HepG2 (cell line): ENCODE results near the gene KLHL30. TPM values are rescaled to one million over a fixed set of nuclear protein-coding genes. Genes with fewer than 3 reads are reported as not detected.
A peak's percentile ranks its signal among the peaks of the same experiment; 100 is the strongest.

Experiments used
- ARNT ChIP-seq: fragments of 450-650 bp; IDR thresholded peaks from 2 replicates; pipeline ENCODE4 v1.6.1; 2017
- ARNT2 ChIP-seq: sonication (generic); formaldehyde crosslinking; IDR thresholded peaks from 2 replicates; pipeline ENCODE4 v1.8.0; 2022; ENCODE audit warnings: mild to moderate bottlenecking, low read depth, missing genetic modification reagents, moderate library complexity
- CHCHD3 ChIP-seq: sonication (generic); formaldehyde crosslinking; IDR thresholded peaks from 2 replicates; pipeline ENCODE4 v1.8.0; 2022; ENCODE audit warnings: mild to moderate bottlenecking, missing genetic modification reagents, moderate library complexity
- FOXC1 ChIP-seq: sonication (generic); formaldehyde crosslinking; IDR thresholded peaks from 2 replicates; pipeline ENCODE4 v1.8.0; 2022; ENCODE audit warnings: mild to moderate bottlenecking, missing genetic modification reagents, borderline replicate concordance
- HNF4G ChIP-seq, 2 experiments: sonication (generic) in 1 of 2; formaldehyde crosslinking in 1 of 2; IDR thresholded peaks; 2 replicates each; pipeline versions ENCODE4 v1.4.0 to v1.6.1; 2011 to 2020; ENCODE audit warnings: borderline replicate concordance in 2 of 2, low read depth in 2 of 2, mild to moderate bottlenecking in 2 of 2, low read length in 1 of 2, missing genetic modification reagents in 1 of 2, moderate library complexity in 1 of 2
- HNRNPUL1 ChIP-seq: fragments of 200-400 bp; formaldehyde crosslinking; IDR thresholded peaks from 2 replicates; pipeline ENCODE4 v1.6.1; 2017; ENCODE audit warnings: low read depth, mild to moderate bottlenecking, low read length, moderate library complexity
- KLF6 ChIP-seq: IDR thresholded peaks from 2 replicates; pipeline ENCODE4 v1.8.0; 2016; ENCODE audit warnings: missing biosample characterization, missing genetic modification reagents
- MAZ ChIP-seq, 2 experiments: sonication (generic) in 1 of 2; formaldehyde crosslinking in 1 of 2; IDR thresholded peaks; 2 replicates each; pipeline versions ENCODE4 v1.5.0 to v1.6.1; 2012 to 2020; ENCODE audit warnings: low read depth in 2 of 2, mild to moderate bottlenecking in 2 of 2, borderline replicate concordance in 1 of 2, improper control_type of control experiment in 1 of 2, low read length in 1 of 2, missing genetic modification reagents in 1 of 2, moderate library complexity in 1 of 2
- NFATC3 ChIP-seq: sonication (generic); formaldehyde crosslinking; IDR thresholded peaks from 2 replicates; pipeline ENCODE4 v1.5.1; 2020; ENCODE audit warnings: mild to moderate bottlenecking, missing genetic modification reagents
- SUZ12 ChIP-seq: fragments of 150-350 bp; IDR thresholded peaks from 2 replicates; pipeline ENCODE4 v1.6.1; 2014; ENCODE audit warnings: low read depth, low read length
- TBX3 ChIP-seq: fragments of 450-650 bp; IDR thresholded peaks from 2 replicates; pipeline ENCODE4 v1.6.1; 2017; ENCODE audit warnings: antibody characterized with exemption, mild to moderate bottlenecking, inconsistent platforms, borderline replicate concordance
- ZNF138 ChIP-seq: sonication (generic); formaldehyde crosslinking; IDR thresholded peaks from 2 replicates; pipeline ENCODE4 v1.5.0; 2020; ENCODE audit warnings: mild to moderate bottlenecking, low read depth, missing genetic modification reagents
- ZNF333 ChIP-seq: sonication (generic); formaldehyde crosslinking; IDR thresholded peaks from 2 replicates; pipeline ENCODE4 v1.4.0; 2020; ENCODE audit warnings: mild to moderate bottlenecking, missing genetic modification reagents, borderline replicate concordance
- ZNF484 ChIP-seq: sonication (generic); formaldehyde crosslinking; IDR thresholded peaks from 2 replicates; pipeline ENCODE4 v1.5.1; 2020; ENCODE audit warnings: mild to moderate bottlenecking, low read depth, missing genetic modification reagents, borderline replicate concordance
- ZNF543 ChIP-seq: sonication (generic); formaldehyde crosslinking; IDR thresholded peaks from 2 replicates; pipeline ENCODE4 v1.4.0; 2020; ENCODE audit warnings: mild to moderate bottlenecking, missing genetic modification reagents
- ZNF674 ChIP-seq: sonication (generic); formaldehyde crosslinking; IDR thresholded peaks from 2 replicates; pipeline ENCODE4 v1.5.0; 2020; ENCODE audit warnings: low read depth, mild to moderate bottlenecking, missing genetic modification reagents
- polyA plus RNA-seq, 8 experiments: library from polyadenylated mRNA; depleted of rRNA in 3 of 8; stranded (reverse) in 7 of 8; unstranded in 1 of 8; fragments of >200 nt; fragmentation: Illumina TruSeq in 4 of 8; extraction: Trizol in 4 of 8; gene quantifications; 2 replicates each; pipeline versions ENCODE4 v1.2.1 to v1.2.3, GENCODE V29; 2011 to 2016; ENCODE audit warnings: low read depth in 4 of 8, missing spikeins in 1 of 8, mixed read lengths in 1 of 8; ENCODE audit not compliant: insufficient read depth in 1 of 8
- total RNA-seq, 5 experiments: library from RNA; depleted of rRNA; stranded (reverse); fragments of >200 nt; fragmentation: Illumina TruSeq; extraction: Trizol; gene quantifications; 2 replicates each; pipeline ENCODE4 v1.2.3, GENCODE V29; 2016; ENCODE audit warnings: low read depth in 1 of 5
- TF ChIP-seq, protein P1 (sequence below): sonication (generic); formaldehyde crosslinking; IDR thresholded peaks from 2 replicates; pipeline ENCODE4 v1.5.0; 2020; ENCODE audit warnings: missing genetic modification reagents
- TF ChIP-seq, protein P2 (sequence below): sonication (generic); formaldehyde crosslinking; IDR thresholded peaks from 2 replicates; pipeline ENCODE4 v1.9.0; 2021; ENCODE audit warnings: missing genetic modification reagents, mild to moderate bottlenecking, borderline replicate concordance
- TF ChIP-seq, protein P3 (sequence below): IDR thresholded peaks from 2 replicates; pipeline ENCODE4 v1.6.1; 2016
- TF ChIP-seq, protein P4 (sequence below): sonication (generic); formaldehyde crosslinking; IDR thresholded peaks from 2 replicates; pipeline ENCODE4 v1.5.0; 2020; ENCODE audit warnings: mild to moderate bottlenecking, missing genetic modification reagents, moderate library complexity
- TF ChIP-seq, protein P5 (sequence below): sonication (generic); formaldehyde crosslinking; IDR thresholded peaks from 2 replicates; pipeline ENCODE4 v1.8.0; 2023; ENCODE audit warnings: mild to moderate bottlenecking, missing genetic modification reagents

The KLHL30 gene
- total and polyA plus RNA-seq, 2 of the 13 experiments (the other 11 are each of a cell fraction or from before 2014, with no cell fraction given) = 0.05 TPM; not detected in 1

DNA sequence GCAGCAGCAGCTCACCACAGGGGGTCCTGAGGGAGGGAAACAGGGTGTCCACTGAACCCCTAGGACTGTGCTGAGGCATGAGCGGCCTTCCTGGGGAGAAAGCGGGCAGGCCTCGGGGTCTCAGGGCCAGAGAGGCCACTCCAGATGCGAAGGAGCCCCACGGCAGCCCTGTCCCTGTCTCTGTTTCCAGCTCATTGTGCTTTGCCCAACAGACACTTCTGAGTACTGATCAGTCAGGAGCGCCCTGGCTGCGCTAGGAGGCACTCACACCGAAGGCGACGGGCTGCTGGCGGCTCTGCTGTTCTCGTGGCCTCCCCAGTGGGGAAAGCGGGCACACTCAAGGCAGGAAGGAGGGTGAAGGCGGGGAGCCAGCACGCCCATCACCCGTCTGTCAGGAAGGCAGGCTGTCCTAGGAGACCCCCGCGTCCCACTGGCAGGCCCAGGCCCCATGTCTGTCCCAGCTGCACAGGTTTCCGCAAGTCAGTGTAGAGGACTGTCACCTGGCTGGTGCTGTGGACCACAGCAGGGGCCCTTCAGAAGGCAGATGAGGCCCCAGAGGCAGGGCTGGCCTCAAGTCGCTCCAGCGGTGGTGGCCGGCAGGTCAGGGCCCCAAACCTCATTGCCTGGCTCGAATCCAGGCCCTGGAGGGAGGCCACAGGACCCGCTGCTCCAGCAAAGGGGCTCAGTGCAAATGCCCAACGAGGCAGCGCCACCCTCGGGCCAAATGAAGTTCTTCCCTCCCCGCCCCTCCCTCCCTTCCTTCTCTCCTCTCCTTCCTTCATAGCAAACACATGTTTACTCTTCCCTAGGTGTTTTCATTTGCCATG is 31.6 kb upstream of the KLHL30 start (continued):
- TF ChIP-seq FOXC1 (CRISPR knock-in tag) (no peak), HNRNPUL1 (no peak), ARNT2 (CRISPR knock-in tag) (peak; percentile 33; the same call in 1 of the 2 replicates), ZNF138 (no peak), MAZ (IDR thresholded peaks at IDR 0.05; ENCODE audit: borderline replicate concordance, low read depth, low read length) (peak; percentile 54; the same call in 1 of the 2 replicates), MAZ (CRISPR knock-in tag; IDR thresholded peaks at IDR 0.05; ENCODE audit: low read depth) (peak; percentile 10), KLF6 (CRISPR knock-in tag) (no peak; the same call in 1 of the 2 replicates), CHCHD3 (CRISPR knock-in tag) (peak; percentile 50; the same call in 1 of the 2 replicates), ZNF543 (no peak), TBX3 (no peak), ZNF333 (CRISPR knock-in tag) (peak; percentile 37; the same call in 1 of the 2 replicates), HNF4G (IDR thresholded peaks at IDR 0.05; ENCODE audit: borderline replicate concordance, low read depth, low read length) (no peak), HNF4G (CRISPR knock-in tag; IDR thresholded peaks at IDR 0.05; ENCODE audit: borderline replicate concordance, low read depth) (peak; percentile 19; the same call in 1 of the 2 replicates), NFATC3 (no peak), ZNF674 (no peak; the same call in 1 of the 2 replicates), ARNT (no peak), ZNF484 (CRISPR knock-in tag) (no peak), SUZ12 (no peak)
- TF ChIP-seq, protein P1, sequence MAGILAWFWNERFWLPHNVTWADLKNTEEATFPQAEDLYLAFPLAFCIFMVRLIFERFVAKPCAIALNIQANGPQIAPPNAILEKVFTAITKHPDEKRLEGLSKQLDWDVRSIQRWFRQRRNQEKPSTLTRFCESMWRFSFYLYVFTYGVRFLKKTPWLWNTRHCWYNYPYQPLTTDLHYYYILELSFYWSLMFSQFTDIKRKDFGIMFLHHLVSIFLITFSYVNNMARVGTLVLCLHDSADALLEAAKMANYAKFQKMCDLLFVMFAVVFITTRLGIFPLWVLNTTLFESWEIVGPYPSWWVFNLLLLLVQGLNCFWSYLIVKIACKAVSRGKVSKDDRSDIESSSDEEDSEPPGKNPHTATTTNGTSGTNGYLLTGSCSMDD (CRISPR knock-in tag) = no peak
- TF ChIP-seq, protein P2, sequence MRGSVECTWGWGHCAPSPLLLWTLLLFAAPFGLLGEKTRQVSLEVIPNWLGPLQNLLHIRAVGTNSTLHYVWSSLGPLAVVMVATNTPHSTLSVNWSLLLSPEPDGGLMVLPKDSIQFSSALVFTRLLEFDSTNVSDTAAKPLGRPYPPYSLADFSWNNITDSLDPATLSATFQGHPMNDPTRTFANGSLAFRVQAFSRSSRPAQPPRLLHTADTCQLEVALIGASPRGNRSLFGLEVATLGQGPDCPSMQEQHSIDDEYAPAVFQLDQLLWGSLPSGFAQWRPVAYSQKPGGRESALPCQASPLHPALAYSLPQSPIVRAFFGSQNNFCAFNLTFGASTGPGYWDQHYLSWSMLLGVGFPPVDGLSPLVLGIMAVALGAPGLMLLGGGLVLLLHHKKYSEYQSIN = no peak
- TF ChIP-seq, protein P3, sequence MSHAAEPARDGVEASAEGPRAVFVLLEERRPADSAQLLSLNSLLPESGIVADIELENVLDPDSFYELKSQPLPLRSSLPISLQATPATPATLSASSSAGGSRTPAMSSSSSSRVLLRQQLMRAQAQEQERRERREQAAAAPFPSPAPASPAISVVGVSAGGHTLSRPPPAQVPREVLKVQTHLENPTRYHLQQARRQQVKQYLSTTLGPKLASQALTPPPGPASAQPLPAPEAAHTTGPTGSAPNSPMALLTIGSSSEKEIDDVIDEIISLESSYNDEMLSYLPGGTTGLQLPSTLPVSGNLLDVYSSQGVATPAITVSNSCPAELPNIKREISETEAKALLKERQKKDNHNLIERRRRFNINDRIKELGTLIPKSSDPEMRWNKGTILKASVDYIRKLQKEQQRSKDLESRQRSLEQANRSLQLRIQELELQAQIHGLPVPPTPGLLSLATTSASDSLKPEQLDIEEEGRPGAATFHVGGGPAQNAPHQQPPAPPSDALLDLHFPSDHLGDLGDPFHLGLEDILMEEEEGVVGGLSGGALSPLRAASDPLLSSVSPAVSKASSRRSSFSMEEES (CRISPR knock-in tag) = no peak
- TF ChIP-seq, protein P4, sequence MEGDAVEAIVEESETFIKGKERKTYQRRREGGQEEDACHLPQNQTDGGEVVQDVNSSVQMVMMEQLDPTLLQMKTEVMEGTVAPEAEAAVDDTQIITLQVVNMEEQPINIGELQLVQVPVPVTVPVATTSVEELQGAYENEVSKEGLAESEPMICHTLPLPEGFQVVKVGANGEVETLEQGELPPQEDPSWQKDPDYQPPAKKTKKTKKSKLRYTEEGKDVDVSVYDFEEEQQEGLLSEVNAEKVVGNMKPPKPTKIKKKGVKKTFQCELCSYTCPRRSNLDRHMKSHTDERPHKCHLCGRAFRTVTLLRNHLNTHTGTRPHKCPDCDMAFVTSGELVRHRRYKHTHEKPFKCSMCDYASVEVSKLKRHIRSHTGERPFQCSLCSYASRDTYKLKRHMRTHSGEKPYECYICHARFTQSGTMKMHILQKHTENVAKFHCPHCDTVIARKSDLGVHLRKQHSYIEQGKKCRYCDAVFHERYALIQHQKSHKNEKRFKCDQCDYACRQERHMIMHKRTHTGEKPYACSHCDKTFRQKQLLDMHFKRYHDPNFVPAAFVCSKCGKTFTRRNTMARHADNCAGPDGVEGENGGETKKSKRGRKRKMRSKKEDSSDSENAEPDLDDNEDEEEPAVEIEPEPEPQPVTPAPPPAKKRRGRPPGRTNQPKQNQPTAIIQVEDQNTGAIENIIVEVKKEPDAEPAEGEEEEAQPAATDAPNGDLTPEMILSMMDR (CRISPR knock-in tag) = peak; percentile 87
- TF ChIP-seq, protein P5, sequence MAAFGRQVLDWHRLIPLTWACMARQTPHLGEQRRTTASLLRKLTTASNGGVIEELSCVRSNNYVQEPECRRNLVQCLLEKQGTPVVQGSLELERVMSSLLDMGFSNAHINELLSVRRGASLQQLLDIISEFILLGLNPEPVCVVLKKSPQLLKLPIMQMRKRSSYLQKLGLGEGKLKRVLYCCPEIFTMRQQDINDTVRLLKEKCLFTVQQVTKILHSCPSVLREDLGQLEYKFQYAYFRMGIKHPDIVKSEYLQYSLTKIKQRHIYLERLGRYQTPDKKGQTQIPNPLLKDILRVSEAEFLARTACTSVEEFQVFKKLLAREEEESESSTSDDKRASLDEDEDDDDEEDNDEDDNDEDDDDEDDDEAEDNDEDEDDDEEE = no peak
